HG03571 (cell line): ENCODE results near the gene RASSF4.
A peak's percentile ranks its signal among the peaks of the same experiment; 100 is the strongest.
"Not testable (repeated sequence)": the region's sequence is repeated elsewhere in the genome, so short reads cannot be mapped to it uniquely, and the experiment has no call there.

Source experiments
- ATAC-seq: cut with Tn5 transposase; IDR thresholded peaks from one replicate; pipeline ENCODE4 v1.9.1; 2021; ENCODE audit not compliant: unreplicated experiment

RASSF4 gene

DNA sequence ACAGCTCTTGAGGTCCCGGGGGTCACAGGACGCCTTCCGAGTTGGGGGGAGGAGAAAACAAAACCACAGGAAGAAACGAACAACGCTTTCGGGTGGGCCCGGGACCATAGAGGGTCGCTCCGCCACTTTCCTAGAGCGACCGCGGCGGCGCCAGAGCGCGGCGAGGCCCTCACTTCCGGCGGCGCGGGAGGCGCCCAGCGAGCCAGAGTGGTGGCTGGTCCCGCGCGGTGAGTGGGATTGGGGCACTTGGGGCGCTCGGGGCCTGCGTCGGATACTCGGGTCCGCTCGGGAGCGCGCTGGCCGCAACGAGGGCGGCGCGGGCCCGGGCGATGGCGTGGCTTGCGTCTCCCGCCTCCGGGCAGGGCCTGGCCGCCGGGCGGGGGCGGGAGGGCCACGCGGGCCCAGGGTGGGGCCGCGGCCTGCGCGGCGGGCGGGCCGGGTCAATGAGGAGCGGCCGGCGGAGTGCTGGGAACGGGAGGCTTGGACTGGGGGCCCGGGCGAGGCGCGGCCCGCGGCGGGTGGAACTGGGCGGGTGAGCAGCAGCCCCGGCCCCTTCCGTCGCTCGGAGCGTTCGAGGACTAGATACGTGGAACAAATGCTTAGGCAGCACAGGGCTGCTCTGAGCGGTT, 41.3 kb downstream of the RASSF4 start, which contains the start of gene ZNF22:
TSS of gene ZNF22 (plus strand) at position 172 of the 629 bp plus-strand sequence. CDS start 2,446 bp downstream, outside the sequence.
- ATAC-seq: peak; percentile 72

DNA sequence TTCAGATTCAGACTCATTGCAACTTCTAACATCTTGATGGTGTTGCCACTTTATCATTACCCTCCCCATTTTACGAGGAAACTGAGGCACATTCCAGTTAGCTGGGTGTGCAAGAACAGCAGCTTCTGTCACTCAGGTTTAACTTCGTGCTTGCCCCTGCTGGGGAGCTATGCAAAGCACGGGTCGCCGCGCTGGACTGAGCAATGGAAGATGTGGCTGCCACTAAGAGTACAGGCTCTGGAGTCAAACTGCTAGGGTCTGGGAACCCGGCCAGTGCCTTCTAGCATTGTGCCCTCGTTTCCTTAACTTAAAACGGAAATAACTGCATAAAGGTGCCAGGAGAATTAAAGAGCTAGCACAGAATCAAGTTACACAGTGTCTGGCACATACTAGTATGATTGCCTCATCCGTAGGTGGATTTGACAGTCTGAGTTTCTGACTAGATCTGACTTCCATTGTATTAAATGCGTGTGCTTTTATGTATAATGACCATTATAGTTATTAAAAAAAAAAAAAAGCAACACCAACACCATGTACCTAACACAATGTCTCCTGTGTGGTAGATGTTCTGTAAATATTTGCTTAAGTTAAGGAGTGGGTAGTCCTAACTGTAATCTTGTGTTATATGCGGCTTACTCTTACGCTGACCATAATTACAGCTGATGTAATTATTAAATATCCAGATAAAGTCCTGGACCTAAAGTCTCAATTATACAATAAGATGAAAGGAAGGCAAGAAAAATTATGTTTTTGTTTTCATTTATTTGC, 42.0 kb downstream of the RASSF4 start:
- ATAC-seq: peak; percentile 57

DNA sequence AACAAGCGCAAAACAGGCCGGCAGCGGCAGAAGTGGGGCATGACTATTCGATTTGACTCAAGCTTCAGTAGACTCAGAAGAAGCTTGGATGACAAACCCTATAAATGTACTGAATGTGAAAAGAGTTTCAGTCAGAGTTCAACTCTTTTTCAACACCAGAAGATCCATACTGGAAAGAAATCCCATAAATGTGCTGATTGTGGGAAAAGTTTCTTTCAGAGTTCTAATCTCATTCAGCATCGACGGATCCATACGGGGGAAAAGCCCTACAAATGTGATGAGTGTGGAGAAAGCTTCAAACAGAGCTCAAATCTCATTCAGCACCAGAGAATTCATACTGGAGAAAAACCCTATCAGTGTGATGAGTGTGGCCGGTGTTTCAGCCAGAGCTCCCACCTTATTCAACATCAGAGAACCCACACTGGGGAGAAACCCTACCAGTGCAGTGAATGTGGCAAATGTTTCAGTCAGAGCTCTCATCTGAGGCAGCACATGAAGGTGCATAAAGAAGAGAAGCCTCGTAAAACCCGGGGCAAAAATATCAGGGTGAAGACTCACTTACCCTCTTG, 43.9 kb downstream of the RASSF4 start:
- no peak for ATAC-seq

DNA sequence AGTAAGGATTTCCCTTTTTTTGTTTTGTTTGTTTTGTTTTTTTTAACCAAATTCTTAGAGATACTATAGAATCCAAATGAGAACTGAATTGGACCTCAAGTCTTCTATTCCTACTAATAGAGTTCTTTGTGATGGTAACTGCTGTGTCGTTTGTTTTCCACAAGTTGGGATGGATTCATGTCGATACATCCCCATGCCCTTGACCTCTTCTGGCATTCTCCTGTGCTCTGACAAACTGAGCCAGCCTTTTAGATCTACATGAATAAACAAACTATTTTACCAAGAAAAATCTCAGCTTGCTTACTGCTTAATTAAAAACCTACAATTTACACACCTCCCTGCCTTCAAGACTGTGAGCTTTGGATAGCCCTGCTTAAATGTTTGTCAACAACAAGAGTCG, 45.1 kb downstream of the RASSF4 start:
- no peak for ATAC-seq

DNA sequence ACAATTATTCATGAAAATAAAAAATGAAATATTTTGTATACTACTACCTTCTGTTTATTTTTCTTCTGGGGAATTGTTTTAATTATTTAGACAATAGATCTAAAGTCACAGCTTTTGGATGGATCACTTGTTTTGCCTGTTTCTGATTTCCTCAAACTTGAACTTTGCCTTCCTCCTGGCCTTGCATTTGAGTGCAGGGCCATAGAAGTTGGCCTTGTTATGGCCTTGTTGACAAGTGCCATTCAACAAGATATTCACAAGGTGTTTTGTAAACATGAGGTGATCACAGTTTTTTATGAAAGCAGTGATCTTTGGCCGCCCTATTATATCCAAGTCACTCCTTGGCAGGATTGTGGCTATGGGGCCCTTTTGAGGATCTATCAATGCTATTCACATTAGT, 45.7 kb downstream of the RASSF4 start:
- ATAC-seq: no peak

DNA sequence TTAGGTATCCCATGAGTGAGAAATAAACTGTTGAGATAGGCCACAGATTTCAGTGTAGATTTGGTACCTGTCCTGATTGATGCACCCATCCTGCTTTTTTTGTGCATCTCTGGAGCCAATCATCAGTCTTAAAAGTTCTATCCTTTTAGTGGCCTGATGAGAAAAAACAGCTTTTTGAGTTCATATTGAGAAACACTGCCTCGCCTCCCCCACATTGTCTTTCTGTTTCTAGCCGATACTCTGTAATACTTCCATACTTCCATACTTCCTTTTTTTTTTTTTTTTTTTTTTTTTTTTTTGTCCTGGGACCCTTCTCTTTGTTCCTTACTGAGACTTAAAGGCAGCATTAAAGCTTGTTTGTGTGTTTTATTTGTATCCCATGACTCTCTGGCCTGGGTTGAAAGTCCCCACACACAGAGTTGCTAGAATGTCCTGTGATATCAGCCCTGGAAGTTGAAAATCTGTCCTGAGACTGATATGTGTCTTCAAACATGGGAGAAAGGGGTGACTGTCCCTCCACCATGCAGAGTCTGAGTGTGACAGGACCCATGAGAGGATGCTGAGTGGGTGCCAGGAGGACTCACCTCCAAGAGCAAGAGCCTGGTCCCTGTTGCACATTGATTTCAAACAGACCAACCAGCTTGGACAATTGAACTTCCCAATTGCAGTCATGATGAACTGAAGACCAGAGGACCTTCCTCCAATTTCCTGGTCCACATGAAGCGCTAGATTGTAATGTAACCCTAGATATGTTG, 46.9 kb downstream of the RASSF4 start:
- ATAC-seq: no peak

DNA sequence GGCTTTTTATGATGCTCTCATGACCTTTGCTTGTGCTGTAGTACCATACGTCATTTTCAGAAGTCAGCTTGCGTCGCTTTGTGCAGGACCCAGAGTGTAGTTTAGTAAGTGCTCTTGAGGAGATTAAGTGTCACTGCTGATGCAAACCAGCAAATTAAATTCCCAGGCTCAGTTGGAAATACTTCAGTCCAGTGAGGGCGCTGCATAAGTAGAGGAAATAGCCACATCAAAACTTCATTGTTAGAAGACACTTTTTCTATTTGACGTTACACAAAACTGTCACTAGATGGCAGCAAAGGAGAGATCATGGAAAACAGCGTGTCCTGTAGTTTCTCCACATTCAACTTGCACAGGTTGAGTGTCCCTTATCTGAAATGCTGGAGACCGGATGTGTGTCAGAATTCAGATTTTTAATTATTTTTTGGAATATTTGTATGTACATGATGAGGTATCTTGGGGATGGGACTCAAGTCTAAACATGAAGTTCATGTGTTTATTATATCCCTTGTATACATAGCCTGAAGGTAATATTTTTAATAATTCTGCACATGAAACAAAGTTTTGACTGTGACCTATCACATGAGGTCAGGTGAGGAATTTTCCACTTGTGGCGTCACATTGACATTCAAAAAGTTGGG, 49.0 kb downstream of the RASSF4 start:
- peak; percentile 90 for ATAC-seq

DNA sequence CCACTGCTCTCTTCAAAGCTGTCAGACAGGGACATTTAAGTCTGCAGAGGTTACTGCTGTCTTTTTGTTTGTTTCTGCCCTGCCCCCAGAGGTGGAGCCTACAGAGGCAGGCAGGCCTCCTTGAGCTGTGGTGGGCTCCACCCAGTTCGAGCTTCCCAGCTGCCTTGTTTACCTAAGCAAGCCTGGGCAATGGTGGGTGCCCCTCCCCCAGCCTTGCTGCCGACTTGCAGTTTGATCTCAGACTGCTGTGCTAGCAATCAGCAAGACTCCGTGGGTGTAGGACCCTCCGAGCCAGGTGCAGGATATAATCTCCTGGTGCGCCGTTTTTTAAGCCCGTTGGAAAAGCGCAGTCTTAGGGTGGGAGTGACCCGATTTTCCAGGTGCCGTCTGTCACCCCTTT, 55.0 kb downstream of the RASSF4 start:
- ATAC-seq: not testable (repeated sequence)

DNA sequence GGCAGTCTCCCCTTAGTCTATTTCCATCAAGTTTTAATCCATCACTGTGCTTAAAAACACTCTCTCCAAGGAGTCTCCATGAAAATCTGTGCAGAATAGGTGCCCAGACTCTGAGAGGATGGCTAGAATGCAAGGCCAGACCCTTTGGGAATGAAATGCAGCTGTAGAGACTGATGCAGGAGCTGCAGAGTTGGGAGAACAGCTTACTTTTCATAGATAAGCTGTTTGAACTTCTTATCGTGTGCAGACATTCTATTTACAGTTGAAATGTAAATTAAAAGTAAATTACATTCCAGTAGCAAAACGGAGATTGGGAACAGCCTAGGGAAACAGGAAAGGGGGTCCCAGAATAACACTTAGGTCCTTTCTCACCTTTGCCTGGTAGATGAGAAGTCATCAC, 56.0 kb downstream of the RASSF4 start:
- ATAC-seq: no peak

DNA sequence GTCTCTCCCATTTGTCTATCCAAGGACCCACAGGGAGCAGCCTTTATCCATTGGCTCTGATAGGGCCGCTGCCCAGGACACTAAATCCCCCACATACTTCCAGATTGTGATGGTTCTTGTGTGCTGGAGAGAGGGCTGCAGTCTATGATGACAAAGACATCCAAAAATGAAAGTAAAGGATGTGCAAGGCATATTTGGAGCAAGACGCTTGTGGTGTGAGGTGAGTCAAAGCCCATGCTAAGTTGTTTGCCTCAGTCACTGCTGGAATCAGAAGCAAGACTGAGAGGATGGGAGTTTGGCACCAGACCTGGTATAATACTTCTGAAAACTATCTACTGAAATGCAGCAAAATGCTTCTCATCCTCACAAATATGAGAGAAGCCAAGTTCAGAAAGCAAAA, 63.8 kb downstream of the RASSF4 start:
- ATAC-seq: no peak

DNA sequence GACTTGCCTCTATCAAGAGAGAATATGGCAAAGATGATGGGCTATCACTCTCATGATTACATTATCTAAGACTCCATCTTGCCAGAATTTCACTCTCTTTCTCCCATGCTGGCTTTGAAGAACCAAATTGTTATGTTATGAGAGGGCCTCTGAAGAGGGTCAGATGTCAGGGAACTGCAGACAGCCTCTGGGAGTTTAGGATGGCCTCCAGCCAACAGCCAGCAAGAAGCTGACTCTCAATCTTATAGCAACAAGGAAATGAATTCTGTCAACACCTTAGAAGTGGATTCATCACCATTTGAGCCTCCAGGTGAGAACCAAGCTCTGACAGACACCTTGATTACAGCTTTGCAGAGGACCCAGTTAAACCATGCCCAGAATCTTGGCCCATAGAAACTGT, 74.7 kb downstream of the RASSF4 start:
- no peak for ATAC-seq

DNA sequence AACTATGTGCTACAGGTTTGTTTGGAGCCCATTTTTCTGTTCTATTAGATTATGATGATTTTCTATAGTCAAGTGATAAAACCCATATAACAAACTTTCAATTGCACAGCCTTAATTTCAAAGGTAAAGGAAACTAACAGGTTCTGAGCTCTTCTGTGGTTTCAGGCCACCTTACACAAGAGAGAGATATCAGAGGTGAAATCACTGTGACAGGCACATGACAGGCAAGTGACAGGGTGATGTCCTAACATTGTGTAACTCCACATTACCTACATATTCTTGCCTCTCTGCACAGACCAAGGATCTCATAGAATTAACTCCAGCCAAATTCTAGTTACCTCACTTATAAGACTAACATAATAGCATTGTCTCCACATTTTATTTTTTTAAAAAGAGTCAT, 76.1 kb downstream of the RASSF4 start:
- no peak for ATAC-seq

DNA sequence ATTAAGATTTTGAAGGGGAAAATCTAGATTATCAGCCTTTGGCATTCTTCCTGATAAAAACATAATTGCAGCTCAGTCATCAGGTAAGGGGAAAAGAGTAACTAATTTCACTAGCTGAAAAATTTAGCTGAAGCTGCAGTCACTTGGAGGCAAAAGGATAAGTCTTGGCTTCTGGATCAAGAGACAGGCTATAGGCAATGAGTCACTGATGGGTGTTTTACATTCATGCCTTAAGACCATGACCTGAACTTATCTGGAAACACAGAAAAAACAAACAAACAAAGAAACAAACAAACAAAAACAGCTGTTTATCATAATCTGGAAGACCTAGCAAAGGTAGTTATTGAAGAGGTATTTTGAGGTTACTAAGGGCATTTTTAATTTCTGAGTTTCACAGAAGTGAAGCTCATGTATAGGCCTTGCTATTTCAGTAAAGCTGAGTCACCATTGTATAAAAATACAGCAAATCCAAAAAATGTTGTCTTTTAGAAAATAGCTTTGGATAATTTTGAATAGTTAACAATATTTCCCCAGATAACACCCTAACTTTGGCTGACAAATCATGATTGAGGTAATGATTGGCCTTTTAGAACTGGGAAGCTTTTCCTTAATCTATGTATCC, 81.4 kb downstream of the RASSF4 start:
- ATAC-seq: no peak

DNA sequence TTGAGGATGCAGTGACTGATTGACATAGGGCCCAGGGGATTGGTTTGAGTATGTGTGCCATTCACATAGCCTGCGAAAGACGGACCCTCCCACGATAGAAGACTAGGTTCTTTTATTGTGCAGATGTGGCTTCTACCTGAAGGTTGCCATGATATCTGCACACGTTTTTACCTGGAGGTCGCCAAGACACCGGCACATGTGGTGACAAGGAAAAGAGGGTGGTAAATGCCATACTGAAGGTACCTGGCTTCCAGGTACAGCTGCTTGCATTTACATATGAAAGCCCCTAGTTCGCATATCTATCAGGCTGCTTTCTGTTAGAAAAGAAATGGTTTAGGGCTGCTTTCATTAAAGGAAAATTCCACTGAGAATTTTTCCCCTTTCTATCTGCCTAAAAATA, 84.7 kb downstream of the RASSF4 start:
- no peak for ATAC-seq
